Activated CD4-positive, alpha-beta T cell treated with anti-CD3 and anti-CD28 coated beads, Interleukin-2, amount 50 U/mL, for 24 hours (primary cell): ENCODE measurements around the gene F2.

Experiments
- DNase-seq, 2 donors: peaks; one replicate each; pipeline ENCODE4 v3.0.0-alpha.2; 2020; ENCODE audit warnings: low read depth in 1 of 2, low spot score in 1 of 2

Gene F2

GRCh38 chr11:46741600-46742484 is 22.8 kb downstream of the F2 start:
- no peak for DNase-seq

GRCh38 chr11:46743043-46743442 is 24.0 kb downstream of the F2 start:
- DNase-seq: no peak

GRCh38 chr11:46743693-46744339 is 24.8 kb downstream of the F2 start:
- no peak for DNase-seq

- no peak for DNase-seq
These were observed 26.3 kb downstream of the F2 start for GRCh38 chr11:46745328-46745727.

GRCh38 chr11:46745995-46746394 is 27.0 kb downstream of the F2 start:
- no peak for DNase-seq

GRCh38 chr11:46747150-46747549 is 28.1 kb downstream of the F2 start:
- DNase-seq: no peak

GRCh38 chr11:46755962-46756361 is 36.9 kb downstream of the F2 start:
- DNase-seq: no peak

- DNase-seq: no peak
These were observed 40.2 kb downstream of the F2 start for GRCh38 chr11:46759196-46759595.

- no peak for DNase-seq
These were observed 41.6 kb downstream of the F2 start for GRCh38 chr11:46760429-46761128.

GRCh38 chr11:46761807-46762206 is 42.8 kb downstream of the F2 start:
- DNase-seq: no peak

- DNase-seq: no peak
These were observed 43.2 kb downstream of the F2 start for GRCh38 chr11:46762248-46762647.

- no peak for DNase-seq
These were observed 47.6 kb downstream of the F2 start for GRCh38 chr11:46766656-46767055.

GRCh38 chr11:46769636-46770221 is 50.7 kb downstream of the F2 start:
- DNase-seq: no peak

GRCh38 chr11:46776878-46777277 is 57.9 kb downstream of the F2 start:
- DNase-seq: no peak

- DNase-seq: no peak
These were observed 59.4 kb downstream of the F2 start for GRCh38 chr11:46778416-46778815.
